Measurements from ENCODE around the gene SYTL3.
"Not testable (repeated sequence)": the region's sequence is repeated elsewhere in the genome, so short reads cannot be mapped to it uniquely, and the experiment has no call there.

The SYTL3 gene

GRCh38 chr6:158780246-158780884 lies 130.5 kb downstream of the SYTL3 start:
- no peak for DNase-seq

GRCh38 chr6:158780988-158781691 lies 131.3 kb downstream of the SYTL3 start:
- peak; percentile 50 for DNase-seq

GRCh38 chr6:158781692-158782373 lies 132.0 kb downstream of the SYTL3 start:
- no peak for DNase-seq

GRCh38 chr6:158782432-158783166 lies 132.7 kb downstream of the SYTL3 start:
- DNase-seq, result no peak

GRCh38 chr6:158783167-158783450 lies 133.3 kb downstream of the SYTL3 start:
- no peak for DNase-seq

- DNase-seq, result no peak
These were observed 134.0 kb downstream of the SYTL3 start for GRCh38 chr6:158783851-158784250.

- no peak for DNase-seq
These were observed 134.7 kb downstream of the SYTL3 start for GRCh38 chr6:158784505-158784904.

GRCh38 chr6:158785036-158785435 lies 135.2 kb downstream of the SYTL3 start:
- DNase-seq, result no peak

- DNase-seq, result no peak
These were observed 136.9 kb downstream of the SYTL3 start for GRCh38 chr6:158786645-158787304.

- DNase-seq, result peak; percentile 95
These were observed 137.5 kb downstream of the SYTL3 start for GRCh38 chr6:158787395-158787794.

GRCh38 chr6:158789115-158789917 lies 139.5 kb downstream of the SYTL3 start:
- peak; percentile 91 for DNase-seq

GRCh38 chr6:158791274-158791855 lies 141.5 kb downstream of the SYTL3 start:
- DNase-seq, result no peak

- not testable (repeated sequence) for DNase-seq
These were observed 142.7 kb downstream of the SYTL3 start for GRCh38 chr6:158792505-158792904.

- peak; percentile 52 for DNase-seq
These were observed 143.6 kb downstream of the SYTL3 start for GRCh38 chr6:158793432-158793831.

- no peak for DNase-seq
These were observed 145.7 kb downstream of the SYTL3 start for GRCh38 chr6:158795516-158795915.

- no peak for DNase-seq
These were observed 146.5 kb downstream of the SYTL3 start for GRCh38 chr6:158796353-158796752.

GRCh38 chr6:158797331-158798310 lies 147.8 kb downstream of the SYTL3 start:
- DNase-seq, result no peak

- no peak for DNase-seq
These were observed 148.5 kb downstream of the SYTL3 start for GRCh38 chr6:158798311-158798710.

- DNase-seq, result peak; percentile 96
These were observed 149.4 kb downstream of the SYTL3 start for GRCh38 chr6:158799051-158799792.

Data from NCI-H2171 treated with DMSO at 0.1 percent for 48 hours (cell line).